Glomerular visceral epithelial cell (primary cell): ENCODE data around the gene PRKG2.

Experiments used
- DNase-seq: peaks from one replicate; pipeline ENCODE4 v3.0.0-alpha.2; 2016; ENCODE audit errors: extremely low spot score

Gene PRKG2

GRCh38 chr4:81162752-81163458, 52.1 kb downstream of the PRKG2 start:
- no peak for DNase-seq

- peak; percentile 18 for DNase-seq
Measured at GRCh38 chr4:81153714-81154323, 61.2 kb downstream of the PRKG2 start.

GRCh38 chr4:81152839-81153713, 61.9 kb downstream of the PRKG2 start:
- no peak for DNase-seq

- no peak for DNase-seq
Measured at GRCh38 chr4:81149976-81150375, 65.0 kb downstream of the PRKG2 start.

GRCh38 chr4:81148576-81148975, 66.4 kb downstream of the PRKG2 start:
- DNase-seq = no peak

- no peak for DNase-seq
Measured at GRCh38 chr4:81146466-81146865, 68.6 kb downstream of the PRKG2 start.

- DNase-seq = no peak
Measured at GRCh38 chr4:81143183-81143582, 71.8 kb downstream of the PRKG2 start.

- DNase-seq = no peak
Measured at GRCh38 chr4:81142744-81143143, 72.3 kb downstream of the PRKG2 start.

- no peak for DNase-seq
Measured at GRCh38 chr4:81137894-81138293, 77.1 kb downstream of the PRKG2 start.

- DNase-seq = no peak
Measured at GRCh38 chr4:81137446-81137845, 77.6 kb downstream of the PRKG2 start.

GRCh38 chr4:81136161-81136905, 78.7 kb downstream of the PRKG2 start:
- no peak for DNase-seq

GRCh38 chr4:81135501-81135900, 79.5 kb downstream of the PRKG2 start:
- DNase-seq = no peak

GRCh38 chr4:81131563-81131962, 83.5 kb downstream of the PRKG2 start:
- no peak for DNase-seq

- no peak for DNase-seq
Measured at GRCh38 chr4:81131066-81131465, 84.0 kb downstream of the PRKG2 start.

- no peak for DNase-seq
Measured at GRCh38 chr4:81130569-81130968, 84.5 kb downstream of the PRKG2 start.

GRCh38 chr4:81120055-81120454, 95.0 kb downstream of the PRKG2 start:
- no peak for DNase-seq

- no peak for DNase-seq
Measured at GRCh38 chr4:81118086-81118485, 96.9 kb downstream of the PRKG2 start.

- no peak for DNase-seq
Measured at GRCh38 chr4:81116566-81116965, 98.5 kb downstream of the PRKG2 start.

GRCh38 chr4:81113024-81113423, 102.0 kb downstream of the PRKG2 start:
- DNase-seq = no peak

- DNase-seq = no peak
Measured at GRCh38 chr4:81109356-81109755, 105.7 kb downstream of the PRKG2 start.

- no peak for DNase-seq
Measured at GRCh38 chr4:81106150-81106549, 108.9 kb downstream of the PRKG2 start.

GRCh38 chr4:81102107-81102506, 112.9 kb downstream of the PRKG2 start:
- no peak for DNase-seq
